ENCODE measurements around the gene WWOX. TPM values are rescaled to one million over a fixed set of nuclear protein-coding genes. Genes with fewer than 3 reads are reported as not detected.

The WWOX gene
- total RNA-seq, 2 experiments from 2014 or later, result 19.1 to 23.7 TPM

GRCh38 chr16:79073566-79073965 lies 974.1 kb downstream of the WWOX start:
- DNase-seq (no peak), ATAC-seq (no peak)
- intact Hi-C loops (cut with micrococcal nuclease), result no loop called here
- Mint-ChIP-seq H3K9me3 (no peaks in the 10 kb centered on the region), H3K36me3 (ENCODE audit: low read depth) (no peaks in the 10 kb centered on the region), H3K27ac (no peak overlapping the region), H3K4me1 (ENCODE audit: low read depth) (peaks cover 58% of the 10 kb centered on the region), H3K27me3 (peaks cover 10% of the 10 kb centered on the region), H3K4me3 (no peak overlapping the region)
- TF ChIP-seq CTCF (IDR thresholded peaks at IDR 0.05), result no peak
- ChIA-PET POLR2A (interaction anchor here (0.6 kb wide), 1 partner anchor 1473 kb away, joined by 4 read pairs; no protein-coding TSS in a partner anchor), CTCF (interaction anchor here (1.0 to 1.5 kb wide), 2 partner anchors 8 to 26 kb away, joined by 3 read pairs; no protein-coding TSS in a partner anchor)

GRCh38 chr16:79074541-79074940 lies 975.1 kb downstream of the WWOX start:
- Mint-ChIP-seq H3K27ac (no peak overlapping the region), H3K4me1 (ENCODE audit: low read depth) (peaks cover 54% of the 10 kb centered on the region), H3K9me3 (no peaks in the 10 kb centered on the region), H3K4me3 (no peak overlapping the region), H3K27me3 (peaks cover 12% of the 10 kb centered on the region), H3K36me3 (ENCODE audit: low read depth) (no peaks in the 10 kb centered on the region)
- intact Hi-C loops (cut with micrococcal nuclease), result no loop called here
- ChIA-PET CTCF (interaction anchor here (1.5 kb wide), 1 partner anchor 9 kb away, joined by 3 read pairs; no protein-coding TSS in a partner anchor), POLR2A (interaction anchor here (0.6 kb wide), 1 partner anchor 197 kb away, joined by 3 read pairs; no protein-coding TSS in a partner anchor)
- TF ChIP-seq CTCF (IDR thresholded peaks at IDR 0.05), result no peak
- no peak for ATAC-seq
- no peak for DNase-seq

- TF ChIP-seq CTCF (IDR thresholded peaks at IDR 0.05), result no peak
- DNase-seq, result no peak
- CTCF ChIA-PET, result interaction anchor here (1.5 kb wide), 1 partner anchor 9 kb away, joined by 3 read pairs; no protein-coding TSS in a partner anchor
- H3K4me1 Mint-ChIP-seq (ENCODE audit: low read depth), result peaks cover 53% of the 10 kb centered on the region
- intact Hi-C loops (cut with micrococcal nuclease), result loop anchor here (5.0 kb wide), 2 partner anchors 242 to 298 kb away; no protein-coding TSS in a partner anchor
- peaks cover 15% of the 10 kb centered on the region for H3K27me3 Mint-ChIP-seq
- no peak overlapping the region for H3K4me3 Mint-ChIP-seq
- ATAC-seq, result no peak
- POLR2A ChIA-PET, result interaction anchor here (0.6 to 0.7 kb wide), 2 partner anchors 193 to 197 kb away, joined by 3 to 4 read pairs; no protein-coding TSS in a partner anchor
- H3K9me3 Mint-ChIP-seq, result no peaks in the 10 kb centered on the region
- H3K36me3 Mint-ChIP-seq (ENCODE audit: low read depth), result no peaks in the 10 kb centered on the region
- peak overlapping the region; percentile 70 for H3K27ac Mint-ChIP-seq
These were observed 975.5 kb downstream of the WWOX start for GRCh38 chr16:79074951-79075350.

GRCh38 chr16:79076047-79076767 lies 976.8 kb downstream of the WWOX start:
- POLR2A ChIA-PET, result interaction anchor here (0.6 to 1.4 kb wide), 4 partner anchors 14 to 539 kb away, joined by 3 to 10 read pairs (median 4); no protein-coding TSS in a partner anchor
- Mint-ChIP-seq H3K27ac (peak overlapping the region; percentile 82), H3K9me3 (no peaks in the 10 kb centered on the region), H3K36me3 (ENCODE audit: low read depth) (no peaks in the 10 kb centered on the region), H3K4me1 (ENCODE audit: low read depth) (peaks cover 54% of the 10 kb centered on the region), H3K4me3 (no peak overlapping the region), H3K27me3 (peaks cover 20% of the 10 kb centered on the region)
- DNase-seq (peak; percentile 71), ATAC-seq (peak; percentile 84)
- CTCF ChIA-PET, result no interaction called here
- TF ChIP-seq CTCF (IDR thresholded peaks at IDR 0.05), result no peak
- intact Hi-C loops (cut with micrococcal nuclease), result loop anchor here (5.0 kb wide), 2 partner anchors 241 to 299 kb away; no protein-coding TSS in a partner anchor

GRCh38 chr16:79077346-79077745 lies 977.9 kb downstream of the WWOX start:
- Mint-ChIP-seq H3K4me3 (no peak overlapping the region), H3K27me3 (peaks cover 20% of the 10 kb centered on the region), H3K9me3 (no peaks in the 10 kb centered on the region), H3K27ac (no peak overlapping the region), H3K36me3 (ENCODE audit: low read depth) (no peaks in the 10 kb centered on the region), H3K4me1 (ENCODE audit: low read depth) (peaks cover 65% of the 10 kb centered on the region)
- DNase-seq (no peak), ATAC-seq (no peak)
- CTCF ChIA-PET, result no interaction called here
- TF ChIP-seq CTCF (IDR thresholded peaks at IDR 0.05), result no peak
- POLR2A ChIA-PET, result interaction anchor here (1.4 kb wide), 1 partner anchor 538 kb away, joined by 3 read pairs; no protein-coding TSS in a partner anchor
- intact Hi-C loops (cut with micrococcal nuclease), result loop anchor here (5.0 kb wide), 2 partner anchors 240 to 300 kb away; no protein-coding TSS in a partner anchor

Measured in activated CD8-positive, alpha-beta T cell treated with anti-CD3 and anti-CD28 coated beads for 36 hours (primary cell).